Renal cortex interstitium (tissue), 11 donors: ENCODE results near the gene HTR3C. TPM values are rescaled to one million over a fixed set of nuclear protein-coding genes. Genes with fewer than 3 reads are reported as not detected.

Source experiments
- DNase-seq, 11 donors: peaks; one replicate each; pipeline ENCODE4 v3.0.0-alpha.2; 2013; ENCODE audit warnings: low read depth in 9 of 11, low spot score in 4 of 11; ENCODE audit errors: extremely low read depth in 1 of 11
- polyA plus RNA-seq, 3 donors: library from polyadenylated mRNA; unstranded; fragments of 120-200 nt; gene quantifications; one replicate each; pipeline ENCODE4 v1.2.1, GENCODE V29; 2013; ENCODE audit not compliant: insufficient read length in 3 of 3

HTR3C gene
- polyA plus RNA-seq, 3 donors, result not detected

GRCh38 chr3:184077881-184078280, 25.0 kb downstream of the HTR3C start:
- DNase-seq, result no peak

- no peak for DNase-seq
These were observed 26.0 kb downstream of the HTR3C start for GRCh38 chr3:184078851-184079250.

- DNase-seq, result no peak
These were observed 28.4 kb downstream of the HTR3C start for GRCh38 chr3:184081116-184081830.

DNA sequence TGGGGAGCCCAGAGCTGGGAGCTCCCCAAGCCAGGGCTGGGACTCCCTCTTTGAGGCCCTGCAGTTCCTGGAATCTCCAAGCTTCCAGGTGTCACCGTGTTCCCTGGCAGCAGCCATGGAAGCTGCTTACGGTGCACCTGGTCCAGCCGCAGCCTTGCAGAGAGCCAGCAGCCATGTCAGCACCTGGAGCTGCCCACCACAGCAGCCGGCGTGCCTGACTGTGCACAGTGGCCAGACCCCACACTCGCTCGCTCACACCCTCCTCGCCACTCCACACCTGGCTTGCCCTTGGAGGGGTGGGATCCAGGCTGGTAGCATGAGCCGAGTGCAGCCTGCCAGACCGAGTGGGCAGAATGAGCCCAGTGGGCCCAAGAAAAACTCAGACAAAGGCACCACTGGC, 29.2 kb downstream of the HTR3C start:
- no peak for DNase-seq

DNA sequence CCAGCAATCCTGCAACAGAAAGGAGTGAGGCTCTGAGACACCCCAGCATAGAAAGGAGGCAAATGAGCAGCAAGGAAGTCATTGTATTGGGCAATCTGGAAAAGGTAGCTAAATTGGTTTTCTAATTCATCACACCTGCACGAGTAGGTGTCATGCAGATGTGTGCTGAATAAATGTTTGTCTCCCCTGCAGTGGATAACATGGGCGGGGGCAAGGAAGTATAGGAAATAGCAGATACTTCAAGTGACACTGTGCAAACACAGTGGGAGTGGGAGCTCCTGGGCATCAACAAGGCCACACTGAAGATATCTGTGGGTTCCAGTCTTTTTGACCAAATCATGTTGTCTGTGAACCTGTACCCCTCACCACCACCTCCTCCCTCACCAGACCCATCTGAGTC, 29.6 kb downstream of the HTR3C start:
- DNase-seq, result no peak

GRCh38 chr3:184085389-184085852, 32.6 kb downstream of the HTR3C start:
- no peak for DNase-seq

- no peak for DNase-seq
These were observed 39.4 kb downstream of the HTR3C start for GRCh38 chr3:184092199-184092598.

DNA sequence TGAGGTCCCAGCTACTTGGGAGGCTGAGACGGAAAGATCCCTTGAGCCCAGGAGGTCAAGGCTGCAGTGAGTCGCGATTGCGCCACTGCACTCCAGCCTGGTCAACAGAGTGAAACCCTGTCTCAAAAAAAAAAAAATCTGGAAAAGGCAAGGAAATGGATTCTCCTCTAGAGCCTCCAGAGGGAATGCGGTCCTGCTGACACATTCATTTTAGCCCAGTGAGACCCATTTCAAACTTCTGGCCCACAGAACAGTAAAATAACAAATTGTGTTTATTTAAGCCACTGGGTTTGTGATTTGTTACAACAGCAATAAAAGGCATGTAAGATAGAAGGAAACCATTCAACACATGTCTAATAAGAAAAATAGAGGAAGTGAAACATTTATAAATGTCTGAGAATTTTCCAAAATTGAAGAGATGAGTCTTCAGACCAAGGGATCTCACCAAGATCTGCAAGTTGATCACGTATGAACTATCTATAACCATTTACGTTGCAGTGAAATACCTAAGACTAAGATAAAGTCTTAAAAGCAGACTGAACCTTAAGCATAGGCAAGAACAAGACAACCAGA, 44.0 kb downstream of the HTR3C start, which contains the start of gene HTR3E:
HTR3E (plus strand) TSS at position 254 of the 573 bp plus-strand sequence. CDS start 466 bp downstream, outside the sequence.
- no peak for DNase-seq

DNA sequence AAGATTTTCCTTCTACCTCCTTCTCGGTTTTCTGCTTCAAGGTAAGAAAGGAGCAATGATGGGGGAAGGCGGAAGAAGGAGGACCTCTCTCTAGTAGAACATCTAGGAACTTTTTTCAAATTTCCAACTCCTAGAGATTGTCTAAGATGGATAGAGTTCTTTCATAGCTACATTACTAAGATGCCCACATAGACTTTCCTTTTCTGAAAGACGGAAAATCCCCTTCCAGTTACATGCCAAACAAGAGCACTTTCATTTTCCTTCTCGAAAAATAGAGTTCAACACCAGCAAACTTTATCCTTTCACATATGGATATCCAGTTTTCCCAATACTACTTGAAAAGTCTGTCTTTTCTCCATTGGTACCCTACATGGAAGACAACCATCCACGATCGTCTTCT, 44.7 kb downstream of the HTR3C start:
- no peak for DNase-seq

DNA sequence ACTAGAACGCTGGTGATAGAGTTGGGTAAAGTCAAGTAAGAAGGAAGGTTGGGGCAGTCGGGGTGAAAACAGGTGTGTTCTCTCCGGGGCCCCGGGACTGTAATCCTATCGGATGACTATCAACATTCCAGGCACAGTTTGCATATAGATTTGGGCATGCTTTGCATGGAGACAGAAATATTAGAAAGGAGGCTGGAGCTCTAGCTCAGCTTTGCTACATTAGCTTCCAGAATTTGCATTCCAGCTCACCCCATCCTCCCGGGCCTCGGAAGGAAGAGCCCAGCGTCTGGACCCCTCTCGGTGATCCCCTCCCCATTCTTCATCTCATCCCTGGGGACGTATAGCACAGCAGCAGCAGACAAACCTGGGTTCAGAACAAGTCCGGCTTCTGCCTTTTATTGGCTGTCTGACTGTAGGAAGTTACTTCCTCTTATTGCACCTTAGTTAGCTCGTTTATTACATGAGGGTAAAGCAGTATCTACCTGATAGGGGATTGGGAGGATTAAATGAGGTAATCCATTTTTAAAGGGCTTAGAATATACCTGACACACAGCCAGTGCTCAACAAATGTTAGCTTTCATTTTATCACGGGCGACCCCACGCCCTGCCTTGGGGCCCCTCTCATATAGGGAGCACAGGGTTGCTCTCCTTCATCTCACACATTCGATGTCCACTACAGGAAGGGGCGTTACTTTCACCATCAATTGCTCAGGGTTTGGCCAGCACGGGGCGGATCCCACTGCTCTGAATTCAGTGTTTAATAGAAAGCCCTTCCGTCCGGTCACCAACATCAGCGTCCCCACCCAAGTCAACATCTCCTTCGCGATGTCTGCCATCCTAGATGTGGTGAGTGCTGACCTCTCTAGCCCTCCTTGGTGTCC, 47.2 kb downstream of the HTR3C start:
- no peak for DNase-seq

Other genes with a start within 250 kb of the HTR3C start
- 1 to 10 TPM in 2 of 3 donors, under 1 TPM in 1; 0.86 to 1.9 (median 1.3) TPM for gene MAP6D1, start 227.5 kb upstream of the HTR3C start, polyA plus RNA-seq
- 10 to 100 TPM; 51.0 to 59.8 (median 51.4) TPM for gene PARL, start 168.2 kb upstream of the HTR3C start, polyA plus RNA-seq
- gene ABCC5, start 35.2 kb upstream of the HTR3C start, polyA plus RNA-seq, result 10 to 100 TPM; 49.7 to 75.7 (median 51.7) TPM
- gene HTR3D, start 21.3 kb upstream of the HTR3C start, polyA plus RNA-seq, result not detected
- under 1 TPM in 1 of 3 donors, not detected in 2; 0.11 TPM for gene HTR3E, start 44.0 kb downstream of the HTR3C start, polyA plus RNA-seq
- 10 to 100 TPM; 48.6 to 56.2 (median 49.6) TPM for gene EIF2B5, start 82.3 kb downstream of the HTR3C start, polyA plus RNA-seq
- gene DVL3, start 102.3 kb downstream of the HTR3C start, polyA plus RNA-seq, result 10 to 100 TPM; 65.4 to 89.1 (median 83.6) TPM
- gene AP2M1, start 121.8 kb downstream of the HTR3C start, polyA plus RNA-seq, result 100 to 1,000 TPM; 329 to 372 (median 369) TPM
- gene ABCF3, start 133.2 kb downstream of the HTR3C start, polyA plus RNA-seq, result 10 to 100 TPM; 57.6 to 71.1 (median 60.9) TPM
- gene VWA5B2, start 176.5 kb downstream of the HTR3C start, polyA plus RNA-seq, result 1 to 10 TPM; 1.3 to 2.7 (median 1.8) TPM
- 10 to 100 TPM; 29.2 to 38.1 (median 35.1) TPM for gene ALG3, start 195.9 kb downstream of the HTR3C start, polyA plus RNA-seq
- 1 to 10 TPM; 2.2 to 3.2 (median 3.0) TPM for gene EEF1AKMT4, start 196.6 kb downstream of the HTR3C start, polyA plus RNA-seq
- gene CAMK2N2, start 208.5 kb downstream of the HTR3C start, polyA plus RNA-seq, result under 1 TPM in 2 of 3 donors, not detected in 1; 0.17 to 0.33 TPM
- not detected for gene ECE2, start 223.0 kb downstream of the HTR3C start, polyA plus RNA-seq
- gene PSMD2, start 246.2 kb downstream of the HTR3C start, polyA plus RNA-seq, result 100 to 1,000 TPM; 210 to 252 (median 223) TPM